ENCODE measurements around the gene SPEM3.

GRCh38 chr17:7429722-7430121 is 1.1 kb downstream of the SPEM3 start:
- no peak for TF ChIP-seq CTCF (IDR thresholded peaks at IDR 0.05)
- TF ChIP-seq POLR2A (IDR thresholded peaks at IDR 0.05) = no peak
